A549 (cell line): Measurements from ENCODE around the gene DUOX2. TPM values are rescaled to one million over a fixed set of nuclear protein-coding genes. Genes with fewer than 3 reads are reported as not detected.

ENCODE experiments used
- ATAC-seq, 2 experiments: fragments of 200-7000 bp in 1 of 2; fragments of >200 bp in 1 of 2; cut with Nextera tagmentation in 1 of 2; cut with Tn5 transposase in 1 of 2; 3 replicates each; pipeline versions ENCODE4 v1.8.0 to v1.9.1; 2018 to 2020; ENCODE audit warnings: mild to moderate bottlenecking in 1 of 2, moderate library complexity in 1 of 2
- CTCF ChIA-PET: fragments of 300-600 bp; sonication (Branson Sonifier 250); formaldehyde crosslinking; extraction: SDS; loops from one replicate; lab custom pipeline; 2021; ENCODE audit warnings: antibody characterized with exemption, inconsistent platforms; lab: Yijun Ruan, JAX
- POLR2A ChIA-PET: fragments of 350-600 bp; formaldehyde crosslinking; extraction: SDS; loops from one replicate; lab custom pipeline; 2021; ENCODE audit warnings: antibody characterized with exemption, inconsistent platforms; lab: Yijun Ruan, JAX
- DNase-seq, 2 experiments: peaks; one replicate each; pipeline versions ENCODE4 v3.0.0 to v3.0.0-alpha.2; 2011 to 2016; ENCODE audit warnings: low read depth in 1 of 2, low spot score in 1 of 2
- FAIRE-seq: peaks from 2 replicates; lab custom pipeline; 2011; peaks lifted over from hg19 to GRCh38; lab: Jason Lieb, UNC
- H3K27ac ChIP-seq, 2 experiments: fragments of >200 bp; sonication (Bioruptor Twin); formaldehyde crosslinking; 3 replicates each; pipeline ENCODE4 v1.5.1; 2016 to 2017
- H3K4me1 ChIP-seq: fragments of >200 bp; sonication (Bioruptor Twin); formaldehyde crosslinking; 3 replicates; pipeline ENCODE4 v1.6.1; 2016
- H3K4me2 ChIP-seq: fragments of >200 bp; sonication (Bioruptor Twin); formaldehyde crosslinking; 3 replicates; pipeline ENCODE4 v1.6.1; 2016
- H3K4me3 ChIP-seq: fragments of >200 bp; sonication (Bioruptor Twin); formaldehyde crosslinking; 3 replicates; pipeline ENCODE4 v1.5.1; 2016
- H3K9me3 ChIP-seq: fragments of >200 bp; sonication (Bioruptor Twin); formaldehyde crosslinking; 3 replicates; pipeline ENCODE4 v1.6.1; 2016
- ATOH8 ChIP-seq: fragments of 250-450 bp; sonication (Bioruptor Pico); IDR thresholded peaks from 2 replicates; pipeline ENCODE4 v1.5.0; 2020; ENCODE audit warnings: low read depth, mild to moderate bottlenecking, moderate library complexity
- BCL3 ChIP-seq: fragments of >200 bp; sonication (Bioruptor Twin); formaldehyde crosslinking; IDR thresholded peaks from 3 replicates; pipeline ENCODE4 v1.6.1; 2016
- CTCF ChIP-seq: fragments of >200 bp; sonication (Bioruptor Twin); formaldehyde crosslinking; IDR thresholded peaks from 3 replicates; pipeline ENCODE4 v1.5.1; 2016
- HOXA7 ChIP-seq: fragments of 250-450 bp; sonication (Bioruptor Pico); IDR thresholded peaks from 2 replicates; pipeline ENCODE4 v1.5.0; 2020; ENCODE audit warnings: mild to moderate bottlenecking, moderate library complexity
- JUN ChIP-seq, 2 experiments: fragments of >200 bp; sonication (Bioruptor Twin); formaldehyde crosslinking; IDR thresholded peaks; 2 replicates in 1 of 2; 3 replicates in 1 of 2; pipeline ENCODE4 v1.6.1; 2016 to 2017
- KDM5A ChIP-seq: fragments of 200-600 bp; sonication (generic); IDR thresholded peaks from 2 replicates; pipeline ENCODE4 v1.6.1; 2016; ENCODE audit warnings: antibody characterized with exemption, mild to moderate bottlenecking
- MAFK ChIP-seq: fragments of 450-650 bp; IDR thresholded peaks from 2 replicates; pipeline ENCODE4 v1.6.1; 2014; ENCODE audit not compliant: partially characterized antibody
- MYC ChIP-seq: IDR thresholded peaks from 2 replicates; pipeline ENCODE4 v1.6.1; 2012; ENCODE audit warnings: mild to moderate bottlenecking, inconsistent platforms, low read length, improper control_type of control experiment, borderline replicate concordance
- NR3C1 ChIP-seq: fragments of >200 bp; sonication (Bioruptor Twin); formaldehyde crosslinking; IDR thresholded peaks from 3 replicates; pipeline ENCODE4 v1.6.1; 2017
- PBX3 ChIP-seq: IDR thresholded peaks from 2 replicates; pipeline ENCODE4 v1.6.1; 2012
- RAD21 ChIP-seq, 2 experiments: fragments of >200 bp in 1 of 2; sonication (Bioruptor Twin) in 1 of 2; formaldehyde crosslinking in 1 of 2; IDR thresholded peaks in 1 of 2; conservative IDR thresholded peaks in 1 of 2; 2 replicates in 1 of 2; 3 replicates in 1 of 2; pipeline ENCODE4 v1.6.1; 2012 to 2018; ENCODE audit warnings: inconsistent platforms in 1 of 2
- RARB ChIP-seq: fragments of 250-450 bp; sonication (Bioruptor Pico); IDR thresholded peaks from 2 replicates; pipeline ENCODE4 v1.8.0; 2021; ENCODE audit warnings: mild to moderate bottlenecking, moderate library complexity
- RFX5 ChIP-seq: fragments of 450-650 bp; IDR thresholded peaks from 2 replicates; pipeline ENCODE4 v1.7.1; 2014; ENCODE audit warnings: antibody characterized with exemption, mild to moderate bottlenecking, moderate library complexity
- SMC3 ChIP-seq: fragments of >200 bp; sonication (Bioruptor Twin); formaldehyde crosslinking; IDR thresholded peaks from 3 replicates; pipeline ENCODE4 v1.6.1; 2018; ENCODE audit warnings: inconsistent platforms
- TFCP2L1 ChIP-seq: fragments of 250-450 bp; sonication (Bioruptor Pico); IDR thresholded peaks from 2 replicates; pipeline ENCODE4 v1.5.0; 2021; ENCODE audit warnings: mild to moderate bottlenecking
- TP53 ChIP-seq: fragments of 250-450 bp; sonication (Bioruptor Pico); IDR thresholded peaks from 2 replicates; pipeline ENCODE4 v1.5.0; 2021; ENCODE audit warnings: mild to moderate bottlenecking, moderate library complexity
- WGBS: methylation state at CpG from one replicate; pipeline ENCODE4 v1.1.6; 2017; ENCODE audit errors: missing lambda C conversion rate; 5-methylcytosine and 5-hydroxymethylcytosine counted together
- polyA minus RNA-seq: library from RNA; depleted of rRNA, polyadenylated mRNA; stranded (reverse); fragments of >200 nt; gene quantifications from 2 replicates; pipeline ENCODE4 v1.2.3, GENCODE V29; 2011; rRNA and poly(A)+ RNA removed
- polyA plus RNA-seq, 4 experiments: library from polyadenylated mRNA; depleted of rRNA in 3 of 4; stranded (reverse); fragments of >200 nt; fragmentation: RNase III in 1 of 4; extraction: RNeasy Plus Mini Kit Qiagen cat#74134 plus additional on column Dnase treatment in 1 of 4; gene quantifications; 2 replicates in 3 of 4; 3 replicates in 1 of 4; pipeline ENCODE4 v1.2.3, GENCODE V29; 2011 to 2017

DUOX2 gene
- 0.06 and 0.08 TPM in 2 replicates for polyA plus RNA-seq (2011; rRNA removed)
- polyA plus RNA-seq (2012; cell fraction: cytosol; rRNA removed): 0.03 and 0.04 TPM in 2 replicates
- polyA plus RNA-seq (2012; cell fraction: nucleus; rRNA removed): 0.11 and 0.18 TPM in 2 replicates
- polyA plus RNA-seq (2017; fragmentation: RNase III; extraction: RNeasy Plus Mini Kit Qiagen cat#74134 plus additional on column Dnase treatment): 0.03 to 0.07 TPM (median 0.05 TPM) in 3 replicates
- 0.05 and 0.12 TPM in 2 replicates for polyA minus RNA-seq

GRCh38 chr15:45114076-45114750, at the start of gene DUOX2, which contains the start of gene DUOXA2:
Gene DUOX2 (minus strand): TSS chr15:45114172. CDS start chr15:45113411, 761 bp downstream.
Gene DUOXA2 (plus strand): TSS chr15:45114326. CDS start chr15:45114606, 280 bp downstream.
- CTCF ChIA-PET: interaction anchor here (0.8 to 2.2 kb wide), 6 partner anchors 12 to 146 kb away, joined by 3 to 5 read pairs (median 4); no protein-coding TSS in a partner anchor
- ATAC-seq (no peak), FAIRE-seq (no peak), DNase-seq (no peak)
- Histone ChIP-seq H3K9me3 (no peaks in the 10 kb centered on the region), H3K4me3 (peak within 1 kb of the TSS; percentile 26; the same call in 2 of the 3 replicates), H3K27ac (no peak within 1 kb of the TSS), H3K4me2 (peak within 1 kb of the TSS; percentile 64), H3K4me1 (no peaks in the 10 kb centered on the region)
- POLR2A ChIA-PET: no interaction called here
- TF ChIP-seq MYC (no peak), BCL3 (no peak), ATOH8 (CRISPR knock-in tag) (no peak)
- WGBS: 17% methylated on average over 24 of the region's 42 CpGs

- POLR2A ChIA-PET: interaction anchor here (0.9 to 1.9 kb wide), 4 partner anchors 37 to 239 kb away, joined by 3 to 14 read pairs (median 5); a partner anchor contains a TSS
- no peak for FAIRE-seq
- H3K4me1 ChIP-seq: peaks cover 11% of the 10 kb centered on the region
- TF ChIP-seq MYC: no peak
- TF ChIP-seq NR3C1: no peak
- TF ChIP-seq PBX3: no peak
- TF ChIP-seq TP53 (CRISPR knock-in tag): no peak
- TF ChIP-seq TFCP2L1 (CRISPR knock-in tag): no peak
- TF ChIP-seq KDM5A: no peak
- no peak for TF ChIP-seq RARB
- TF ChIP-seq JUN (IDR thresholded peaks at IDR 0.05): no peak
- TF ChIP-seq HOXA7 (CRISPR knock-in tag): no peak
- TF ChIP-seq RFX5: no peak
- TF ChIP-seq, all 56 proteins: peak for 0
- H3K4me3 ChIP-seq: no peak overlapping the region
- H3K4me2 ChIP-seq: no peak overlapping the region
- WGBS: 94% methylated on average over 5 of the region's 9 CpGs
- H3K9me3 ChIP-seq: no peaks in the 10 kb centered on the region
- DNase-seq (no peak), ATAC-seq (no peak)
- CTCF ChIA-PET: interaction anchor here (0.7 to 8.6 kb wide), 37 partner anchors 8 to 454 kb away, joined by 3 to 104 read pairs (median 6); a partner anchor contains a TSS
- H3K27ac ChIP-seq: no peak overlapping the region
Measured at GRCh38 chr15:45163508-45163856, 49.5 kb upstream of the DUOX2 start.

- no peaks in the 10 kb centered on the region for H3K9me3 ChIP-seq
- FAIRE-seq (no peak), ATAC-seq (peak; percentile 77 to 87), DNase-seq (peak; percentile 74 to 89)
- CTCF ChIA-PET: interaction anchor here (0.7 to 8.6 kb wide), 40 partner anchors 9 to 454 kb away, joined by 3 to 104 read pairs (median 6); a partner anchor contains a TSS
- POLR2A ChIA-PET: interaction anchor here (0.9 to 1.9 kb wide), 4 partner anchors 37 to 240 kb away, joined by 3 to 14 read pairs (median 5); a partner anchor contains a TSS
- peaks cover 11% of the 10 kb centered on the region for H3K4me1 ChIP-seq
- WGBS: 3% methylated on average over 5 of the region's 7 CpGs
- TF ChIP-seq CTCF: peak; percentile 74
- TF ChIP-seq SMC3: peak; percentile 60
- peak; percentile 82 to 86 for TF ChIP-seq RAD21 (conservative IDR thresholded peaks at IDR 0.05 in 1 of 2, IDR thresholded peaks at IDR 0.05 in 1 of 2)
- no peak for TF ChIP-seq MAFK
- peak overlapping the region in 1 of 2 experiments; percentile 35; a peak in 3 of 6 replicates for H3K27ac ChIP-seq
- no peak overlapping the region for H3K4me3 ChIP-seq
- H3K4me2 ChIP-seq: no peak overlapping the region
Measured at GRCh38 chr15:45162771-45163507, 49.0 kb upstream of the DUOX2 start.
